ENCODE measurements around the gene STIP1.

DNA sequence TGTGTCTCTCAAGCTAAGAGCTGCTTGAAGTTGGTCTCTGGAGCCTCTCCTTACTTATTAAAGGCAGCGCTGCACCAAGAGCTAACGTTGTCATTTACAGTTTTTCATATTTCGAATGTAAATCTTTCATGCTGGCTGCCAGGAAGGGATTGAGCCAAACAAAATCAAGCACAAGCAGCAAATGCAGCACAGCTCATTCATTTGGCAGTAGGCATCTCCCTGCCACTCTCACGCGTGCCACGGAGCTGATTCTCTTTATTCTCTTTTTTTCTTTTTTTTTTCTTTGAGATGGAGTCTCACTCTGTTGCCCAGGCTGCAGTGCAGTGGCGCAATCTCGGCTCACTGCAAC lies 47.0 kb downstream of the STIP1 start:
- TF ChIP-seq POLR2A (IDR thresholded peaks at IDR 0.05): no peak
- TF ChIP-seq, protein P1, sequence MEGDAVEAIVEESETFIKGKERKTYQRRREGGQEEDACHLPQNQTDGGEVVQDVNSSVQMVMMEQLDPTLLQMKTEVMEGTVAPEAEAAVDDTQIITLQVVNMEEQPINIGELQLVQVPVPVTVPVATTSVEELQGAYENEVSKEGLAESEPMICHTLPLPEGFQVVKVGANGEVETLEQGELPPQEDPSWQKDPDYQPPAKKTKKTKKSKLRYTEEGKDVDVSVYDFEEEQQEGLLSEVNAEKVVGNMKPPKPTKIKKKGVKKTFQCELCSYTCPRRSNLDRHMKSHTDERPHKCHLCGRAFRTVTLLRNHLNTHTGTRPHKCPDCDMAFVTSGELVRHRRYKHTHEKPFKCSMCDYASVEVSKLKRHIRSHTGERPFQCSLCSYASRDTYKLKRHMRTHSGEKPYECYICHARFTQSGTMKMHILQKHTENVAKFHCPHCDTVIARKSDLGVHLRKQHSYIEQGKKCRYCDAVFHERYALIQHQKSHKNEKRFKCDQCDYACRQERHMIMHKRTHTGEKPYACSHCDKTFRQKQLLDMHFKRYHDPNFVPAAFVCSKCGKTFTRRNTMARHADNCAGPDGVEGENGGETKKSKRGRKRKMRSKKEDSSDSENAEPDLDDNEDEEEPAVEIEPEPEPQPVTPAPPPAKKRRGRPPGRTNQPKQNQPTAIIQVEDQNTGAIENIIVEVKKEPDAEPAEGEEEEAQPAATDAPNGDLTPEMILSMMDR (IDR thresholded peaks at IDR 0.05): no peak
